PC-3 (cell line): ENCODE measurements around the gene ACER1. TPM values are rescaled to one million over a fixed set of nuclear protein-coding genes. Genes with fewer than 3 reads are reported as not detected.

Source experiments
- ATAC-seq: fragments of 200-7000 bp; cut with Tn5 transposase; 2 replicates; pipeline ENCODE4 v1.9.1; 2020; ENCODE audit warnings: mild to moderate bottlenecking, moderate library complexity
- BruUV-seq: library from RNA; stranded (reverse); fragments of 400-500 nt; replicated peaks from 2 replicates; lab custom pipeline; 2021; lab: Mats Ljungman, UMichigan
- CTCF ChIA-PET: fragments of 300-600 bp; sonication (Branson Sonifier 250); formaldehyde crosslinking; loops from one replicate; lab custom pipeline; 2022; ENCODE audit warnings: antibody characterized with exemption; lab: Charles Lee
- POLR2A ChIA-PET: fragments of 300-600 bp; sonication (Branson Sonifier 250); formaldehyde crosslinking; loops from one replicate; lab custom pipeline; 2022; ENCODE audit warnings: antibody characterized with exemption; ENCODE audit not compliant: unreplicated experiment; lab: Charles Lee
- DNase-seq: peaks from one replicate; pipeline ENCODE4 v3.0.0-alpha.2; 2015
- H2AFZ ChIP-seq: fragments of 300-600 bp; sonication (generic); 2 replicates; pipeline ENCODE4 v1.6.0; 2016; ENCODE audit warnings: antibody characterized with exemption, low read length
- H3F3A ChIP-seq: fragments of 300-600 bp; sonication (generic); one replicate; pipeline ENCODE4 v1.6.0; 2017; ENCODE audit warnings: antibody characterized with exemption, low read length, control low read depth, mild to moderate bottlenecking; ENCODE audit not compliant: unreplicated experiment
- H3K27ac ChIP-seq: fragments of 300-600 bp; sonication (generic); 2 replicates; pipeline ENCODE4 v1.5.1; 2016; ENCODE audit warnings: mild to moderate bottlenecking, low read length
- H3K27me3 ChIP-seq: fragments of 300-600 bp; sonication (generic); 2 replicates; pipeline ENCODE4 v1.6.1; 2016; ENCODE audit warnings: low read length, mixed read lengths
- H3K36me3 ChIP-seq: fragments of 300-600 bp; sonication (generic); 2 replicates; pipeline ENCODE4 v1.6.1; 2016; ENCODE audit warnings: low read depth, mixed run types, low read length, mixed read lengths
- H3K4me1 ChIP-seq: fragments of 300-600 bp; sonication (generic); 2 replicates; pipeline ENCODE4 v1.5.1; 2016; ENCODE audit warnings: low read length; ENCODE audit not compliant: insufficient read depth
- H3K4me2 ChIP-seq: fragments of 300-600 bp; sonication (generic); 2 replicates; pipeline ENCODE4 v1.6.0; 2016; ENCODE audit warnings: low read length
- H3K4me3 ChIP-seq: fragments of 300-600 bp; sonication (generic); 2 replicates; pipeline ENCODE4 v1.5.1; 2016; ENCODE audit warnings: mild to moderate bottlenecking, low read length, mixed read lengths
- H3K79me2 ChIP-seq: fragments of 300-600 bp; sonication (generic); 2 replicates; pipeline ENCODE4 v1.6.1; 2017; ENCODE audit warnings: low read length, mixed read lengths
- H3K9ac ChIP-seq: fragments of 300-600 bp; sonication (generic); 2 replicates; pipeline ENCODE4 v1.6.0; 2016; ENCODE audit warnings: mild to moderate bottlenecking, low read length
- H3K9me2 ChIP-seq: fragments of 300-600 bp; sonication (generic); replicated peaks from 2 replicates; pipeline ENCODE4 v1.6.1; 2016; ENCODE audit warnings: mixed run types, low read length, mixed read lengths
- H3K9me3 ChIP-seq: fragments of 300-600 bp; sonication (generic); 2 replicates; pipeline ENCODE4 v1.6.1; 2016; ENCODE audit warnings: low read length, mixed read lengths
- H4K20me1 ChIP-seq: fragments of 300-600 bp; sonication (generic); 2 replicates; pipeline ENCODE4 v1.6.1; 2016; ENCODE audit warnings: low read length, mixed read lengths
- EZH2 ChIP-seq: fragments of 300-600 bp; sonication (generic); IDR thresholded peaks from one replicate; pipeline ENCODE4 v1.6.1; 2017; ENCODE audit warnings: antibody characterized with exemption, mild to moderate bottlenecking, low read length; ENCODE audit not compliant: unreplicated experiment
- EZH2phosphoT487 ChIP-seq: fragments of 300-600 bp; sonication (generic); IDR thresholded peaks from 2 replicates; pipeline ENCODE4 v1.6.1; 2018; ENCODE audit warnings: mild to moderate bottlenecking, antibody characterized with exemption, low read length, borderline replicate concordance
- intact Hi-C: fragments of 100-400 bp; cut with micrococcal nuclease; formaldehyde crosslinking; loops from 2 replicates; pipeline ENCODE4 v1.9.0; 2023
- total RNA-seq: library from RNA; depleted of rRNA; stranded (reverse); fragments of >200 nt; gene quantifications from 2 replicates; pipeline ENCODE4 v1.2.3, GENCODE V29; 2014; rRNA removed
- TF ChIP-seq, protein P1 (sequence below): fragments of 300-600 bp; sonication (generic); conservative IDR thresholded peaks from 2 replicates; pipeline ENCODE4 v1.5.1; 2017; ENCODE audit warnings: antibody characterized with exemption, low read depth, mild to moderate bottlenecking, low read length

Gene ACER1
- total RNA-seq, 1 experiment from 2014 or later = not detected

DNA sequence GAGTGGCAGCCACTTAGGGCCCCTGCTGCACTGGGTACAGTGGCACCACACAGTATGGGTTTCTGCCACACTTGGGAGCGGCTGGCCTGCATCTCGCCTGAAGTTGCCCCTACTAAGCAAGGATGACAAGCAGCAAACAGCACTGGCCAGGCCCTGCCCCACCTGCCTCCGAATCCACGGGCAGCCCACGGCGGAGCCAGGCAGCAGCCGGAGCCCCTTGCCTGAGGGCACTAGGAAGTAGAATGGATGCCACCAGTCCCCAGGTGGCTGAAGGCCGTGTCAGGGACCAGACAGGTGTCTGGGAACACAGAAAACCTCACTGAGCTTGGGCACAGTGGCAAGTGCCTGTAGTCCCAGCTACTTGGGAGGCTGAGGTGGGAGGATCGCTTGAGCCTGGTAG lies 73.0 kb downstream of the ACER1 start:
- Histone ChIP-seq H3K9me2 (no peaks in the 10 kb centered on the region), H2AFZ (no peak overlapping the region), H3K4me1 (no peaks in the 10 kb centered on the region; the same call in 1 of the 2 replicates), H3K4me2 (no peak overlapping the region), H3K36me3 (peaks cover 14% of the 10 kb centered on the region), H3K27ac (no peak overlapping the region), H3F3A (no peaks in the 10 kb centered on the region), H3K79me2 (peaks cover 34% of the 10 kb centered on the region), H3K4me3 (no peak overlapping the region), H3K27me3 (no peaks in the 10 kb centered on the region), H3K9ac (no peak overlapping the region), H4K20me1 (no peaks in the 10 kb centered on the region), H3K9me3 (no peaks in the 10 kb centered on the region)
- no peak for ATAC-seq
- BruUV-seq = no TSS peak
- POLR2A ChIA-PET = no interaction called here
- TF ChIP-seq EZH2phosphoT487 (no peak), EZH2 (no peak)
- TF ChIP-seq, protein P1, sequence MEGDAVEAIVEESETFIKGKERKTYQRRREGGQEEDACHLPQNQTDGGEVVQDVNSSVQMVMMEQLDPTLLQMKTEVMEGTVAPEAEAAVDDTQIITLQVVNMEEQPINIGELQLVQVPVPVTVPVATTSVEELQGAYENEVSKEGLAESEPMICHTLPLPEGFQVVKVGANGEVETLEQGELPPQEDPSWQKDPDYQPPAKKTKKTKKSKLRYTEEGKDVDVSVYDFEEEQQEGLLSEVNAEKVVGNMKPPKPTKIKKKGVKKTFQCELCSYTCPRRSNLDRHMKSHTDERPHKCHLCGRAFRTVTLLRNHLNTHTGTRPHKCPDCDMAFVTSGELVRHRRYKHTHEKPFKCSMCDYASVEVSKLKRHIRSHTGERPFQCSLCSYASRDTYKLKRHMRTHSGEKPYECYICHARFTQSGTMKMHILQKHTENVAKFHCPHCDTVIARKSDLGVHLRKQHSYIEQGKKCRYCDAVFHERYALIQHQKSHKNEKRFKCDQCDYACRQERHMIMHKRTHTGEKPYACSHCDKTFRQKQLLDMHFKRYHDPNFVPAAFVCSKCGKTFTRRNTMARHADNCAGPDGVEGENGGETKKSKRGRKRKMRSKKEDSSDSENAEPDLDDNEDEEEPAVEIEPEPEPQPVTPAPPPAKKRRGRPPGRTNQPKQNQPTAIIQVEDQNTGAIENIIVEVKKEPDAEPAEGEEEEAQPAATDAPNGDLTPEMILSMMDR = no peak
- intact Hi-C loops = no loop called here
- CTCF ChIA-PET = no interaction called here
- no peak for DNase-seq

- H3K4me2 ChIP-seq = no peak overlapping the region
- peaks cover 36% of the 10 kb centered on the region for H3K79me2 ChIP-seq
- no peak for DNase-seq
- no peak for ATAC-seq
- ChIA-PET CTCF (no interaction called here), POLR2A (no interaction called here)
- H3K9me2 ChIP-seq = no peaks in the 10 kb centered on the region
- no TSS peak for BruUV-seq
- H3K9me3 ChIP-seq = no peaks in the 10 kb centered on the region
- intact Hi-C loops = no loop called here
- no peaks in the 10 kb centered on the region; the same call in 1 of the 2 replicates for H3K4me1 ChIP-seq
- no peak overlapping the region for H3K9ac ChIP-seq
- H3K4me3 ChIP-seq = no peak overlapping the region
- TF ChIP-seq EZH2phosphoT487 (no peak), EZH2 (no peak)
- TF ChIP-seq, protein P1 = no peak
- peaks cover 14% of the 10 kb centered on the region for H3K36me3 ChIP-seq
- no peak overlapping the region for H2AFZ ChIP-seq
- H3K27ac ChIP-seq = no peak overlapping the region
- H3K27me3 ChIP-seq = no peaks in the 10 kb centered on the region
- H4K20me1 ChIP-seq = no peaks in the 10 kb centered on the region
- no peaks in the 10 kb centered on the region for H3F3A ChIP-seq
Observed at GRCh38 chr19:6259312-6259861, 74.0 kb downstream of the ACER1 start.

DNA sequence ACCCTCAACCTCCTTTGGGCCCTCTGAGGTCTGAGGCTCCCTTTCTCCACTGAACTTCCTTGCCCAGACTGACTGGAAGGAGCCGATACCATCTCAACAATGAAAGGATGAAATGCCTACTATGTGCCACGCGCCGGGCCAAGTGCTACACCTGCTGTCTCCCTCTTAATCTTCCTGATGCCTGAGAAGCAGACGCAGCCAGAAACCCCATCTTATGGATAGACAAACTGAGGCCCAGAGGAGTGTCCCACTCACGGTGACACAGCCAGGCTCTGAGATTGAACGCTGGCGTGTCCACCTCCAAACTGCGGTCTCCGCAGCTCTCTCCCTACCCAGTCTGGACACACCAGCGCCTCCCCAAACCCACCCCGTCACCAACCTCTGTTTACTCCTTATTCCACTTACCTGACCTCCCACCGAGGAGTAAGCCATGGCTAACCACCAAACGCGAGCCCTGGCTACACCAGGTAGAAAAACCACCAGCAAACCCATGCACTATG lies 74.5 kb downstream of the ACER1 start:
- Histone ChIP-seq H3K4me2 (no peak overlapping the region), H3K9me3 (no peaks in the 10 kb centered on the region), H2AFZ (no peak overlapping the region), H3K4me1 (no peaks in the 10 kb centered on the region), H3K4me3 (no peak overlapping the region), H3F3A (no peaks in the 10 kb centered on the region), H3K9ac (no peak overlapping the region), H3K9me2 (no peaks in the 10 kb centered on the region), H3K27me3 (no peaks in the 10 kb centered on the region), H3K36me3 (peaks cover 14% of the 10 kb centered on the region), H4K20me1 (no peaks in the 10 kb centered on the region), H3K27ac (no peak overlapping the region), H3K79me2 (peaks cover 41% of the 10 kb centered on the region)
- BruUV-seq = no TSS peak
- intact Hi-C loops = no loop called here
- ATAC-seq = no peak
- TF ChIP-seq EZH2 (no peak), EZH2phosphoT487 (no peak)
- TF ChIP-seq, protein P1 = no peak
- CTCF ChIA-PET = no interaction called here
- DNase-seq = no peak
- POLR2A ChIA-PET = no interaction called here

Other genes with a start within 250 kb of the ACER1 start
- 10.5 and 11.3 TPM in 2 replicates for gene RFX2, start 223.1 kb downstream of the ACER1 start, total RNA-seq
- not detected in 2 replicates for gene ACSBG2, start 197.9 kb downstream of the ACER1 start, total RNA-seq
- gene MLLT1, start 53.6 kb downstream of the ACER1 start, total RNA-seq = 29.0 and 36.5 TPM in 2 replicates
- 215 and 259 TPM in 2 replicates for gene CLPP, start 27.9 kb upstream of the ACER1 start, total RNA-seq
- 68.4 and 81.1 TPM in 2 replicates for gene ALKBH7, start 39.2 kb upstream of the ACER1 start, total RNA-seq
- gene PSPN, start 42.3 kb upstream of the ACER1 start, total RNA-seq = 2.4 and 3.1 TPM in 2 replicates
- gene GTF2F1, start 59.6 kb upstream of the ACER1 start, total RNA-seq = 89.4 and 114 TPM in 2 replicates
- 373 and 518 TPM in 2 replicates for gene KHSRP, start 91.2 kb upstream of the ACER1 start, total RNA-seq
- gene SLC25A41, start 100.2 kb upstream of the ACER1 start, total RNA-seq = 0.26 TPM in 1 of 2 replicates, not detected in the other
- 61.4 and 80.0 TPM in 2 replicates for gene SLC25A23, start 126.2 kb upstream of the ACER1 start, total RNA-seq
- 67.4 and 71.3 TPM in 2 replicates for gene CRB3, start 130.7 kb upstream of the ACER1 start, total RNA-seq
- gene DENND1C, start 148.2 kb upstream of the ACER1 start, total RNA-seq = not detected in 2 replicates
- gene TUBB4A, start 168.7 kb upstream of the ACER1 start, total RNA-seq = 4.6 and 6.0 TPM in 2 replicates
- 9.6 and 12.5 TPM in 2 replicates for gene TNFSF9, start 197.4 kb upstream of the ACER1 start, total RNA-seq